ENCODE measurements around the gene FADS1. TPM values are rescaled to one million over a fixed set of nuclear protein-coding genes. Genes with fewer than 3 reads are reported as not detected.

The FADS1 gene
- total RNA-seq, 1 experiment from 2014 or later: 68.0 TPM

GRCh38 chr11:61826930-61827570, 10.2 kb upstream of the FADS1 start:
- DNase-seq (ENCODE audit: low spot score): no peak

- no peak for DNase-seq (ENCODE audit: low spot score)
These were observed 3.4 kb upstream of the FADS1 start for GRCh38 chr11:61820174-61820573.

- no peak for DNase-seq (ENCODE audit: low spot score)
These were observed 834 bp upstream of the FADS1 start for GRCh38 chr11:61817471-61818202.

GRCh38 chr11:61815790-61816735, 740 bp downstream of the FADS1 start:
- DNase-seq (ENCODE audit: low spot score): peak; percentile 72

GRCh38 chr11:61814958-61815789, 1.6 kb downstream of the FADS1 start:
- DNase-seq (ENCODE audit: low spot score): peak; percentile 78

- no peak for DNase-seq (ENCODE audit: low spot score)
These were observed 2.4 kb downstream of the FADS1 start for GRCh38 chr11:61814247-61814957.

GRCh38 chr11:61812736-61813411, 3.9 kb downstream of the FADS1 start:
- DNase-seq (ENCODE audit: low spot score): no peak

- DNase-seq (ENCODE audit: low spot score): no peak
These were observed 5.0 kb downstream of the FADS1 start for GRCh38 chr11:61811831-61812230.

- no peak for DNase-seq (ENCODE audit: low spot score)
These were observed 6.1 kb downstream of the FADS1 start for GRCh38 chr11:61810671-61811175.

- DNase-seq (ENCODE audit: low spot score): no peak
These were observed 10.0 kb downstream of the FADS1 start for GRCh38 chr11:61806785-61807184.

- DNase-seq (ENCODE audit: low spot score): no peak
These were observed 11.7 kb downstream of the FADS1 start for GRCh38 chr11:61805146-61805545.

- DNase-seq (ENCODE audit: low spot score): no peak
These were observed 12.7 kb downstream of the FADS1 start for GRCh38 chr11:61803889-61804647.

- no peak for DNase-seq (ENCODE audit: low spot score)
These were observed 14.2 kb downstream of the FADS1 start for GRCh38 chr11:61802605-61803004.

GRCh38 chr11:61800331-61801281, 16.2 kb downstream of the FADS1 start:
- DNase-seq (ENCODE audit: low spot score): no peak

- DNase-seq (ENCODE audit: low spot score): no peak
These were observed 17.0 kb downstream of the FADS1 start for GRCh38 chr11:61799665-61800284.

- peak; percentile 80 for DNase-seq (ENCODE audit: low spot score)
These were observed 19.4 kb downstream of the FADS1 start for GRCh38 chr11:61797263-61797944.

Data from H4 (cell line).